IMR-90 (cell line): Measurements from ENCODE around the gene HPN. TPM values are rescaled to one million over a fixed set of nuclear protein-coding genes. Genes with fewer than 3 reads are reported as not detected.

Experiments
- ATAC-seq: fragments of 200-7000 bp; cut with Tn5 transposase; 2 replicates; pipeline ENCODE4 v1.9.1; 2020; ENCODE audit warnings: low read depth, mild to moderate bottlenecking, moderate library complexity
- BruUV-seq: library from RNA; stranded (reverse); fragments of 400-500 nt; replicated peaks from 2 replicates; lab custom pipeline; 2021; lab: Mats Ljungman, UMichigan
- CTCF ChIA-PET: fragments of 300-600 bp; formaldehyde crosslinking; extraction: SDS; loops from one replicate; lab custom pipeline; 2021; ENCODE audit warnings: antibody characterized with exemption; lab: Yijun Ruan, JAX
- POLR2A ChIA-PET: fragments of 300-600 bp; sonication (Branson Sonifier 250); formaldehyde crosslinking; loops from one replicate; lab custom pipeline; 2022; ENCODE audit warnings: antibody characterized with exemption; ENCODE audit not compliant: unreplicated experiment; lab: Charles Lee
- DNase-seq: peaks from one replicate; pipeline ENCODE4 v3.0.0; 2013
- H2AFZ ChIP-seq: replicated peaks from 2 replicates; pipeline ENCODE3; 2013; ENCODE audit warnings: low read length, mild to moderate bottlenecking; ENCODE audit not compliant: poor library complexity
- H2AK5ac ChIP-seq: 2 replicates; pipeline ENCODE4 v1.6.1; 2013; ENCODE audit warnings: low read depth, low read length, inconsistent platforms
- H2AK9ac ChIP-seq: replicated peaks from 2 replicates; pipeline ENCODE3; 2013; ENCODE audit warnings: mild to moderate bottlenecking, low read depth, low read length, moderate library complexity; ENCODE audit not compliant: poor library complexity
- H2BK120ac ChIP-seq: 2 replicates; pipeline ENCODE4 v1.6.1; 2013; ENCODE audit warnings: low read depth, low read length, inconsistent platforms
- H2BK15ac ChIP-seq: 3 replicates; pipeline ENCODE4 v1.6.1; 2013; ENCODE audit warnings: low read depth, low read length, inconsistent platforms
- H2BK20ac ChIP-seq: 2 replicates; pipeline ENCODE4 v1.6.1; 2013; ENCODE audit warnings: low read depth, mild to moderate bottlenecking, inconsistent platforms, low read length, moderate library complexity
- H2BK5ac ChIP-seq: 2 replicates; pipeline ENCODE4 v1.6.1; 2013; ENCODE audit warnings: mild to moderate bottlenecking, low read depth, low read length, inconsistent platforms; ENCODE audit not compliant: poor library complexity, severe bottlenecking
- H3K14ac ChIP-seq: replicated peaks from 2 replicates; pipeline ENCODE4 v1.6.1; 2013; ENCODE audit warnings: low read depth, low read length, inconsistent platforms
- H3K18ac ChIP-seq: 2 replicates; pipeline ENCODE4 v1.6.1; 2013; ENCODE audit warnings: low read depth, low read length, control low read depth
- H3K23ac ChIP-seq: 2 replicates; pipeline ENCODE4 v1.6.1; 2013; ENCODE audit warnings: low read depth, low read length, inconsistent platforms
- H3K27ac ChIP-seq: 2 replicates; pipeline ENCODE4 v1.5.1; 2013; ENCODE audit warnings: mild to moderate bottlenecking, control low read depth, low read length; ENCODE audit not compliant: insufficient read depth
- H3K27me3 ChIP-seq: 2 replicates; pipeline ENCODE4 v1.6.1; 2013; ENCODE audit warnings: low read length; ENCODE audit not compliant: control insufficient read depth, insufficient read depth
- H3K36me3 ChIP-seq: 2 replicates; pipeline ENCODE4 v1.6.1; 2013; ENCODE audit warnings: low read length, mixed read lengths; ENCODE audit not compliant: control insufficient read depth, insufficient read depth
- H3K4ac ChIP-seq: 2 replicates; pipeline ENCODE4 v1.6.1; 2013; ENCODE audit warnings: low read depth, low read length, inconsistent platforms
- H3K4me1 ChIP-seq: 2 replicates; pipeline ENCODE4 v1.6.1; 2013; ENCODE audit warnings: low read length, mixed read lengths; ENCODE audit not compliant: control insufficient read depth, insufficient read depth
- H3K4me2 ChIP-seq: 2 replicates; pipeline ENCODE4 v1.6.1; 2013; ENCODE audit warnings: low read depth, mild to moderate bottlenecking, control low read depth, low read length, moderate library complexity
- H3K4me3 ChIP-seq: 2 replicates; pipeline ENCODE4 v1.5.1; 2013; ENCODE audit warnings: low read depth, mild to moderate bottlenecking, control low read depth, low read length, moderate library complexity; ENCODE audit not compliant: insufficient read depth
- H3K56ac ChIP-seq: 2 replicates; pipeline ENCODE4 v1.6.1; 2013; ENCODE audit warnings: low read length, inconsistent platforms; ENCODE audit not compliant: insufficient read depth; ENCODE audit errors: extremely low read depth
- H3K79me1 ChIP-seq, 2 experiments: 2 replicates each; pipeline ENCODE4 v1.6.1; 2013; ENCODE audit warnings: low read length in 2 of 2, inconsistent platforms in 1 of 2, low read depth in 1 of 2
- H3K9ac ChIP-seq: 2 replicates; pipeline ENCODE4 v1.6.1; 2013; ENCODE audit warnings: low read depth, low read length, control low read depth
- H3K9me1 ChIP-seq: 2 replicates; pipeline ENCODE4 v1.6.1; 2013; ENCODE audit warnings: low read length, inconsistent platforms; ENCODE audit not compliant: insufficient read depth
- H3K9me3 ChIP-seq: 2 replicates; pipeline ENCODE4 v1.6.1; 2013; ENCODE audit warnings: low read length; ENCODE audit not compliant: control insufficient read depth, insufficient read depth
- H4K20me1 ChIP-seq: 2 replicates; pipeline ENCODE4 v1.6.1; 2013; ENCODE audit warnings: low read length, inconsistent platforms; ENCODE audit not compliant: insufficient read depth
- H4K5ac ChIP-seq: 2 replicates; pipeline ENCODE4 v1.6.1; 2013; ENCODE audit warnings: mild to moderate bottlenecking, low read depth, low read length, control low read depth
- H4K8ac ChIP-seq, 2 experiments: 2 replicates each; pipeline ENCODE4 v1.6.1; 2013; ENCODE audit warnings: low read depth in 2 of 2, low read length in 2 of 2, control low read depth in 1 of 2, inconsistent platforms in 1 of 2
- H4K91ac ChIP-seq: 2 replicates; pipeline ENCODE4 v1.6.1; 2013; ENCODE audit warnings: low read depth, low read length, inconsistent platforms; ENCODE audit not compliant: insufficient read depth
- BHLHE40 ChIP-seq: fragments of 150-350 bp; IDR thresholded peaks from 2 replicates; pipeline ENCODE4 v1.6.1; 2016; ENCODE audit warnings: mild to moderate bottlenecking, low read depth, low read length
- CEBPB ChIP-seq: IDR thresholded peaks from 2 replicates; pipeline ENCODE4 v1.6.1; 2012; ENCODE audit warnings: low read depth, low read length, improper control_type of control experiment
- FOS ChIP-seq: fragments of 150-350 bp; IDR thresholded peaks from 2 replicates; pipeline ENCODE4 v1.6.1; 2016; ENCODE audit warnings: low read depth, low read length
- MAFK ChIP-seq: IDR thresholded peaks from 2 replicates; pipeline ENCODE4 v1.6.1; 2012; ENCODE audit warnings: low read depth, low read length, improper control_type of control experiment
- MAZ ChIP-seq: IDR thresholded peaks from 2 replicates; pipeline ENCODE4 v1.6.1; 2012; ENCODE audit warnings: low read depth, mild to moderate bottlenecking, low read length, improper control_type of control experiment, moderate library complexity, borderline replicate concordance
- MXI1 ChIP-seq: IDR thresholded peaks from 2 replicates; pipeline ENCODE4 v1.6.1; 2012; ENCODE audit warnings: low read depth, mild to moderate bottlenecking, low read length, moderate library complexity, borderline replicate concordance
- NFE2L2 ChIP-seq: fragments of 150-350 bp; IDR thresholded peaks from 2 replicates; pipeline ENCODE4 v1.6.1; 2016; ENCODE audit warnings: low read depth, mild to moderate bottlenecking, low read length
- RFX5 ChIP-seq: IDR thresholded peaks from 2 replicates; pipeline ENCODE4 v1.8.0; 2012; ENCODE audit warnings: low read depth, mild to moderate bottlenecking, low read length, moderate library complexity
- WGBS, 2 experiments: methylation state at CpG; one replicate each; pipeline versions ENCODE4 v1.1.5 to v1.1.7; 2013; ENCODE audit warnings: missing lambda C conversion rate in 2 of 2; ENCODE audit not compliant: insufficient read length in 1 of 2; ENCODE audit errors: extremely low coverage in 2 of 2; 5-methylcytosine and 5-hydroxymethylcytosine counted together
- dilution Hi-C: fragments of 300-500 bp; cut with HindIII; formaldehyde crosslinking; loops from one replicate; pipeline ENCODE4 v1.14.3; 2018; ENCODE audit warnings: low sequenced_read_pairs; ENCODE audit not compliant: unreplicated experiment
- in situ Hi-C: fragments of 300-500 bp; cut with MboI; formaldehyde crosslinking; loops from 3 replicates; pipeline ENCODE4 v1.14.3; 2019; ENCODE audit warnings: low sequenced_read_pairs, inconsistent platforms, mixed read lengths
- intact Hi-C: fragments of 100-400 bp; cut with micrococcal nuclease; formaldehyde crosslinking; loops from 2 replicates; pipeline ENCODE4 v1.10.0; 2022
- polyA plus RNA-seq, 3 experiments: library from polyadenylated mRNA; depleted of rRNA; stranded (reverse); fragments of >200 nt; gene quantifications; 2 replicates each; pipeline ENCODE4 v1.2.3, GENCODE V29; 2012; ENCODE audit warnings: low replicate concordance in 1 of 3
- total RNA-seq: library from RNA; depleted of rRNA; stranded (reverse); fragments of >200 nt; gene quantifications from 2 replicates; pipeline ENCODE4 v1.2.3, GENCODE V29; 2012

Gene HPN
- total and polyA plus RNA-seq, 2 of the 4 experiments (the other 2 are of a cell fraction): not detected

GRCh38 chr19:35066691-35067563 lies 25.4 kb downstream of the HPN start (continued):
- TF ChIP-seq FOS (no peak), RFX5 (no peak), MAFK (no peak)

GRCh38 chr19:35068941-35069634 lies 27.6 kb downstream of the HPN start:
- H2AFZ ChIP-seq: no peak overlapping the region
- H2AK5ac ChIP-seq: no peak overlapping the region
- no peaks in the 10 kb centered on the region; the same call in 1 of the 2 replicates for H3K27me3 ChIP-seq
- H2BK20ac ChIP-seq: no peak overlapping the region
- no peak overlapping the region for H2AK9ac ChIP-seq
- ChIA-PET CTCF (no interaction called here), POLR2A (no interaction called here)
- no CpG with 5 or more reads among the region's 10 CpGs for WGBS, 2 experiments
- H2BK15ac ChIP-seq: no peak overlapping the region
- H2BK5ac ChIP-seq: no peak overlapping the region
- no peak overlapping the region for H4K5ac ChIP-seq
- dilution Hi-C loops: no loop called here
- peaks cover 4% of the 10 kb centered on the region for H3K4me1 ChIP-seq
- H4K91ac ChIP-seq: no peak overlapping the region
- no peak for TF ChIP-seq MAZ
- TF ChIP-seq MXI1: no peak
- no peak for TF ChIP-seq CEBPB
- TF ChIP-seq NFE2L2: no peak
- no peak for TF ChIP-seq BHLHE40
- no peak for TF ChIP-seq RFX5
- no peak overlapping the region for H2BK120ac ChIP-seq
- no peaks in the 10 kb centered on the region for H4K20me1 ChIP-seq
- no peaks in the 10 kb centered on the region for H3K36me3 ChIP-seq
- no peak overlapping the region for H3K9ac ChIP-seq
- H3K14ac ChIP-seq: no peak overlapping the region
- no peak overlapping the region for H3K18ac ChIP-seq
- H3K56ac ChIP-seq: no peak overlapping the region
- no peak overlapping the region for H3K27ac ChIP-seq
- H3K9me1 ChIP-seq: no peaks in the 10 kb centered on the region
- no peak for DNase-seq
- H3K4me3 ChIP-seq: no peak overlapping the region
- no peak overlapping the region for H4K8ac ChIP-seq
- BruUV-seq: no TSS peak
- intact Hi-C loops: no loop called here
- H3K79me1 ChIP-seq: no peaks in the 10 kb centered on the region
- in situ Hi-C loops: loop anchor here (5.0 kb wide), 1 partner anchor 68 kb away; the partner anchor contains the start of genes FXYD1 and LGI4
- no peak overlapping the region for H3K4ac ChIP-seq
- H3K9me3 ChIP-seq: peaks cover 7% of the 10 kb centered on the region
- H3K4me2 ChIP-seq: no peak overlapping the region; the same call in 1 of the 2 replicates
- H3K23ac ChIP-seq: no peak overlapping the region
- no peak for ATAC-seq
